Measurements from ENCODE around the gene ZMIZ1. TPM values are rescaled to one million over a fixed set of nuclear protein-coding genes. Genes with fewer than 3 reads are reported as not detected.

Gene ZMIZ1
- total RNA-seq, 1 donor from 2014 or later: 14.7 TPM

DNA sequence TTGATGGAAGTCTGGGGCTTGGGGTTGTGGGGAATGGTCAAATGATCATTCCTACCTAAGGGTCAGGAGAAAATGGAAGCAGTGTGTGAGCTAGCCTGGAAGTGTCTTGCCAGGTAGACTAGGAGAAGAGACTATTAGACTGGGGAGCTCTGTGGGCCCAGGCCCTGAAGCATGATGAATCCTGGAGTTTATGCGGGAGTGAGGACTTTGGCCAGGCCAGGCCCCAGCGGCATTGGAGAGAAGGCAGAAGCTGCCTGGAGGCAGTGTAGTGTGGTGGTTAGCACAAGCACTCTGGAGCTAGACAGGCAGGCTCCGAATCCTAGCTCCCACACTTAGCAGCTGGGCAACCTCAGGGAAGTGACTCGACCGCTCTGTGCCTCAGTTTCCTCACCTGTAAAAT is 29.3 kb downstream of the ZMIZ1 start:
- no peak for DNase-seq (ENCODE audit: low read depth in 2 of 2)

- DNase-seq (ENCODE audit: low read depth in 2 of 2): no peak
Measured at GRCh38 chr10:79098596-79099015, 29.8 kb downstream of the ZMIZ1 start.

DNA sequence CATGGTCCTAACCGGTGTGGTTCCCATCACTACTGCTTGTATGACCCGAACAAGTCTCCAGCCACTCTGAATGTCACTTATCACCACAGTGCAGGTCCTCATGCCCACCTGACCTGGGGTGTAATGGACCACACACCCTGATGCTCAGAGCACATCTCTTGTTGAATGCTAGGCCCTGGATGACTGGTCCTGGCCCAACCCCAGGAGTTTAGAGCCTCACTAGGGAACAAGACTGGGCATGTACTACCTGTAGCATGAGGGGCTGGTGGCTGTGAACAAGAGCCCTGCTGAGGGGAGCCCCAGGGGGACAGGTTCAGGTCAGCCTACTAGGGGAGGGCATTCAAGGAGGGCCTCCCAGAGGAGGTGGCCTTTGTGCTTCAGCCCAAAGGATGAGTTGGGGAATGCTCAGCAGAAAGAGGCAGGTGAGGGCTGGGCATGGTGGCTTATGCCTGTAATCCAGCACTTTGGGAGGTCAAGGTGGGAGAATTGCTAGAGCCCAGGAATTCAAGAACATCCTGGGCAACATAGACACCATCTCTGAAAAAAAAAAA is 31.2 kb downstream of the ZMIZ1 start:
- no peak for DNase-seq (ENCODE audit: low read depth in 2 of 2)

DNA sequence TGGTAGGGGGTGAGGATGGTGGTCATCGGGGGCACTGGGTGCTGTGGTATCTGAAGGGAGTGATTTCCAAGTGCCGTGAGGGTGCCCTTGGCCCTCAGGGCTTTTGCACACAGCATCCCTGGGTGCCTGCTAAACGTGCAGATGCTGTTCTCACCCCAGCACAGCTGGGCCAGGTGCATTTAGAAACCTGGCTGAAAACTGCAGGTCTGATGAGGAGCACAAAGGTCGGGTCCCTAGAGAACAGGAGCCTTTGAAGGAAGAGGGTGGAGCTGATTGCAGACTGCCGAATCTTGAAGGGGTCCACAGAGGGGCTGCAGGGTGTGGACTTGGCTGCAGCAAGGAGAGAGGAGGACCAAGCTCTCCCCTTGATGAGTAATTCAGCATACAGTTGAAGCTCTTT is 32.0 kb downstream of the ZMIZ1 start:
- no peak for DNase-seq (ENCODE audit: low read depth in 2 of 2)

DNA sequence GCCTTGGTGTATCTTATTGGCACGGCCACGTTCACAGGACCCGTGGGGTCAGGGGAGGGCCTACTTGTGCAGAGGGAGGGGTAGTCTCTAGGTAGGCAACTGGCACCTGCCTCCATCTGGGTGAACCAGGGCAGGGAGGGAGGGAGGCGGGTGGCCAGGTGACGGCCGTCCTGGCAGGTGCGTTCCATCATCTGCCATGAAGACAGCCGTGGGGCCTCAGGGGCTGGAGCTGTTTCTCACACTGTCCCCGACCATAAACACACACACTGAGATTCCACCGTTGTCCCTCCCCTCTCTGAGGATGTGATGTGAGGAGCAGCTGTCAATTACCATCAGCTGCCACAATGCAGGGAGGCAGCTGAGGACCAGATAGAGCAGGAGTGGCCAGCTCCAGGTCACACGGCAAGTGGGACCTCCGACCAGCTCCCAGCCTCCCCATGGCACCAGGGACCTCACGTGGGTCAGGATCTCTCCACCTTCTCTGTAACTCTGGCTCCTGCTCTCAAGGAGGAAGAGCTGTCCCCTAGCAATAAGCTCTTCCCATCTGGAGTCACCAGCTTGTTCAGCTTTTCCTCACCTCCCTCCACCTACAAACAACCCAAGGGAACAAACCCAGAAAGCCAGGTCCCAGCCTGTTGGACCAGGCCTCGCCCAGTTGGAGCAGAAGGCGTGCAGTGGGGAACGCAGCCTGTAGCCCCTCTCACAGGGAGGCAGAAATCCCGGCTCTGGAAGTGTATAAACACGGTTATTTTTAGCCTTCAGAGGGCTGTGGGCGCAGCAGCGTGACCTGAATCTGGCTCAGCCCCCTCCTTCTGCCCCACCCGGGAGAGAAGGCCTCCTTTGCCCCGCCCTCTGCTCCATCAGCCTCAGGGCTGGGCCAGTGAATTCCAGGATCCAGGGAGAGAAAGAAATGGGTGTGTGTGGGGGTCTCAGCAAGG is 33.1 kb downstream of the ZMIZ1 start:
- no peak for DNase-seq (ENCODE audit: low read depth in 2 of 2)

DNA sequence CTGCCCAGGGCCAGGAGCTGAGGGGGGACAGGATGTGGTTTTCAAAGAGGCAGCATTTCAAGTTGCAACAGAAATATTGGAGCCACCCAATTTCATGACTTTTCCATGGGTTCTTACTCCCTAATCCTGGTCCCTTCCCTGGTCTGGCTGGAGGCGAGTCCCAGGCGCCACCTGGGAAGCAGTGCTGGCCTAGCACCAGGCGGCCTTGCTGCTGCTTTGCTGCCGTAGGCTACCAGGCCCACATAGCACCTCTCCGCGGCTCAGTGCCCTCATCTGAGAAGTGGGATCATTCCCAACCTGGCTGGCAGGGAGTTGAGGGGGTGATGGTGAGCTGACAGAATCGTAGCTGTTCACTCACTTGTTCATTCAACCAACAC is 33.7 kb downstream of the ZMIZ1 start:
- DNase-seq (ENCODE audit: low read depth in 2 of 2): peak; percentile 27 to 29

DNA sequence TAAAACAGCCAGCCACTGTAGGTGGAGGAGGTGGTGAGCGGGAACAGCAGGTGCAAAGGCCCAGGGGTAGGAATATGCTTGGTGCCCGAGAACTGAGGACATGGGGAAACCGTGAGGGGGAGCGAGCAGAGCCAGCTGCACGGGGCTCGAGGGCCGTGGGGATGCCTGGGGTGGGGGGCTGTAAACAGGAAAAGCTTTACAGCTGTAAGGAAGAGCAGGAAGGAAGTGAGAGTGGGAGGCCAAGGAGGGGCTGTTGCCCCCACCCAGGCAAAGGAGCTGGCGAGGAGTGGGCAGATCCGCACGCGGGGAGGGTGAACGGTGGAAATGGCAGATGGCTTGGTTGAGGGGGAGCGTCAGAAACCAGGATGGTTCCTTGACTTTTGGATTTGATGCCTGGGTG is 34.4 kb downstream of the ZMIZ1 start:
- DNase-seq (ENCODE audit: low read depth in 2 of 2): no peak

- no peak for DNase-seq (ENCODE audit: low read depth in 2 of 2)
Measured at GRCh38 chr10:79103585-79103984, 34.8 kb downstream of the ZMIZ1 start.

DNA sequence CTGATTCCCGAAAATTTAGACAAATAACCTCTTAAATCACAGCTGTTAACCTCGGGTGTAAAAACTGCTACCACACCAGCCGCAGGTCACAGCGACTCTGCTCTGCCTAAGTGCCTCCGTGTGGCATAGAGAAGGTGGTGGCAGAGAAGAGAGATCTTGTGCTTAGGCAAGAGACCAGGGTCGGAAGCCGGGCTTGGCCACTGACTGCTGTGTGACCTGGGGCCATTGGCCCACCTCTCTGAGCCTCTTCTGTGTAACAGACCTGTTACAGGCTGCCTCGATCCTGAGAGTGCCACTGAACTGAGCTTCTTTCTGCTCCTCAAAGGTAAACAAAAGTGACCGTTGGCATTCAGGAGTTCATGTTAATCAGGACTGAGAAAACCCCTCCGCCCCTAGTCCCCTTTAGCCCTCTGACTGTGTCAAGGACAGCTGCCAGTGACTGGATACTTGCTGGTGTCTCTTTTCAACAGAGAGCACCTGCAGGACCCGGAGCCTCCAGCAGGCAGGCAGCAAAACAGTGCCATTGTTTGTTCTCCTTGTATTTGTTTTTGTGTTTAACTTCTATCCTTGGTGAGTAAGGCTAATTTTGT is 36.5 kb downstream of the ZMIZ1 start:
- DNase-seq (ENCODE audit: low read depth in 2 of 2): peak in 1 of 2 donors; percentile 17

- DNase-seq (ENCODE audit: low read depth in 2 of 2): no peak
Measured at GRCh38 chr10:79105818-79106217, 37.1 kb downstream of the ZMIZ1 start.

GRCh38 chr10:79106256-79107050 is 37.7 kb downstream of the ZMIZ1 start:
- DNase-seq (ENCODE audit: low read depth in 2 of 2): no peak

- DNase-seq (ENCODE audit: low read depth in 2 of 2): no peak
Measured at GRCh38 chr10:79107736-79108264, 39.0 kb downstream of the ZMIZ1 start.

- DNase-seq (ENCODE audit: low read depth in 2 of 2): no peak
Measured at GRCh38 chr10:79108728-79109127, 40.0 kb downstream of the ZMIZ1 start.

DNA sequence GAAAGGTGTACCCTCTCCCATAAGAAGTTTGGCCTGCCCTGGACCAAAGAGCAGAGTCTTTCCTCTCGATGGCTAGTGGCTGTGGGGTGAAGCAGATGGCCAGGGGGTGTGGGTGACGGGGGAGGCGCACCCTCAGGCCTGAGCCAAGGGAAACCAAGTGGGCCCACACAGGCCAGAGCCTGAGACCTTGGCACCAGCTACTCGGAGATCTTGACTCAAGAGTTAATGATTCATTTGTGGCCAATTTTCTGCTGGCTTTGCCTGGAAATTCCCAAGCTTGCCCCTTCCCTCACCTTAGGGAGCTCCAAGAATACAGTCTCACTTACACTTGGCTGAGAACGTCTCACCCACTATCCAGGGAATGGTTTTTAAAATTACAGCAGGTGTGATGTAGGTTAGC is 42.7 kb downstream of the ZMIZ1 start:
- peak in 1 of 2 donors; percentile 55 for DNase-seq (ENCODE audit: low read depth in 2 of 2)

- DNase-seq (ENCODE audit: low read depth in 2 of 2): no peak
Measured at GRCh38 chr10:79111846-79112614, 43.3 kb downstream of the ZMIZ1 start.

DNA sequence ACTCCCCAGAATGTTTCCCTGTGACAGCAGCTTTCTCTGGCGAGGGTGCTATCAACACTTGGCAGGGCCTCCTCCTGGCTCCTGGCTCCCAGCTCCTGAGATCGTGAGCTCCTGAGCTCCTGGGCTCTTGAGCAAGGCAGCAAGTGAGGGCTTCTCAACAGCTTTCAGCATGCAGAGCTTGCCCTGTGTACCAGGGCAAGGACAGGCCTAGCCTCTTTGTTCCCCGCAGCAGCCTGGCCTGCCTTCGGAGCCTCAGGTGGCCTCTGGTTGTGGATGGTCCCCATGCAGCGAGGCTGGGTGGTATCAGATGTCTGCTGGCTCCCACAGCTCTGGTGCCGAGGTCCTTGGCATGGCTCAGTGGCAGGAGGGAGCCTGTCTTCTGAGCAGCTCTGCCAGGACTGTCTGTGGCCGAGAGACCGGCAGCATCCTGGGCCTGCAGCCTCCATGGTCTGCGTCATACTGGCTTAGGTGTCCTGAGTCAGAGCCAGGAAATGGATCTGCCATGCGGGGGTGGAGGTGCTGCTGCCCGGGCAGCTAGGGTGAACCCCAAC is 44.2 kb downstream of the ZMIZ1 start:
- peak; percentile 36 to 77 for DNase-seq (ENCODE audit: low read depth in 2 of 2)

- DNase-seq (ENCODE audit: low read depth in 2 of 2): no peak
Measured at GRCh38 chr10:79113827-79114226, 45.1 kb downstream of the ZMIZ1 start.

GRCh38 chr10:79115302-79115701 is 46.5 kb downstream of the ZMIZ1 start:
- no peak for DNase-seq (ENCODE audit: low read depth in 2 of 2)

GRCh38 chr10:79116368-79116767 is 47.6 kb downstream of the ZMIZ1 start:
- no peak for DNase-seq (ENCODE audit: low read depth in 2 of 2)

Data from lung microvascular endothelial cell (primary cell).